ENCODE measurements around the gene IPO4.

The IPO4 gene

GRCh38 chr14:24194873-24195185 lies 6.2 kb upstream of the IPO4 start:
- DNase-seq (ENCODE audit: low read depth in 3 of 3): no peak

GRCh38 chr14:24194186-24194872 lies 5.7 kb upstream of the IPO4 start:
- DNase-seq (ENCODE audit: low read depth in 3 of 3): no peak

GRCh38 chr14:24192933-24193332 lies 4.3 kb upstream of the IPO4 start:
- DNase-seq (ENCODE audit: low read depth in 3 of 3): no peak

GRCh38 chr14:24190416-24190815 lies 1.8 kb upstream of the IPO4 start:
- DNase-seq (ENCODE audit: low read depth in 3 of 3): no peak

GRCh38 chr14:24189460-24189859 lies 844 bp upstream of the IPO4 start:
- DNase-seq (ENCODE audit: low read depth in 3 of 3): no peak

GRCh38 chr14:24189059-24189375 lies 401 bp upstream of the IPO4 start:
- DNase-seq (ENCODE audit: low read depth in 3 of 3): no peak

- no peak for DNase-seq (ENCODE audit: low read depth in 3 of 3)
Observed at GRCh38 chr14:24187539-24187915, 1.1 kb downstream of the IPO4 start.

- no peak for DNase-seq (ENCODE audit: low read depth in 3 of 3)
Observed at GRCh38 chr14:24186831-24187538, 1.6 kb downstream of the IPO4 start.

- DNase-seq (ENCODE audit: low read depth in 3 of 3): no peak
Observed at GRCh38 chr14:24185741-24186140, 2.9 kb downstream of the IPO4 start.

GRCh38 chr14:24185026-24185425 lies 3.6 kb downstream of the IPO4 start:
- no peak for DNase-seq (ENCODE audit: low read depth in 3 of 3)

- DNase-seq (ENCODE audit: low read depth in 3 of 3): no peak
Observed at GRCh38 chr14:24184104-24184970, 4.3 kb downstream of the IPO4 start.

GRCh38 chr14:24183014-24183481 lies 5.6 kb downstream of the IPO4 start:
- no peak for DNase-seq (ENCODE audit: low read depth in 3 of 3)

- DNase-seq (ENCODE audit: low read depth in 3 of 3): no peak
Observed at GRCh38 chr14:24182110-24182882, 6.3 kb downstream of the IPO4 start.

GRCh38 chr14:24181371-24182077 lies 7.1 kb downstream of the IPO4 start:
- no peak for DNase-seq (ENCODE audit: low read depth in 3 of 3)

- DNase-seq (ENCODE audit: low read depth in 3 of 3): no peak
Observed at GRCh38 chr14:24179961-24180796, 8.4 kb downstream of the IPO4 start.

- no peak for DNase-seq (ENCODE audit: low read depth in 3 of 3)
Observed at GRCh38 chr14:24179294-24179960, 9.2 kb downstream of the IPO4 start.

GRCh38 chr14:24178399-24179178 lies 10.0 kb downstream of the IPO4 start:
- no peak for DNase-seq (ENCODE audit: low read depth in 3 of 3)

- DNase-seq (ENCODE audit: low read depth in 3 of 3): no peak
Observed at GRCh38 chr14:24177891-24178290, 10.7 kb downstream of the IPO4 start.

Measured in stimulated activated CD4-positive, alpha-beta T cell treated with anti-CD3 and anti-CD28 coated beads, TNF-alpha, amount 100 ng/mL, for 24 hours (primary cell).